GM12878 (cell line): Measurements from ENCODE around the gene ALDH3B2. TPM values are rescaled to one million over a fixed set of nuclear protein-coding genes. Genes with fewer than 3 reads are reported as not detected.
A peak's percentile ranks its signal among the peaks of the same experiment; 100 is the strongest.

Experiments
- ATAC-seq: fragments of 200-7000 bp; cut with Tn5 transposase; 3 replicates; pipeline ENCODE4 v1.9.1; 2020; ENCODE audit warnings: mild to moderate bottlenecking, moderate library complexity
- BruUV-seq: library from RNA; stranded (reverse); fragments of 400-500 nt; replicated peaks from 2 replicates; lab custom pipeline; 2021; lab: Mats Ljungman, UMichigan
- CTCF ChIA-PET: fragments of 300-600 bp; sonication (Branson Sonifier 250); formaldehyde crosslinking; extraction: SDS; loops from one replicate; lab custom pipeline; 2021; ENCODE audit warnings: inconsistent platforms; lab: Yijun Ruan, JAX
- POLR2A ChIA-PET: fragments of 350-600 bp; formaldehyde crosslinking; extraction: SDS; loops from one replicate; lab custom pipeline; 2021; ENCODE audit warnings: inconsistent platforms; lab: Charles Lee
- RAD21 ChIA-PET: fragments of 300-600 bp; sonication (Branson Sonifier 250); formaldehyde crosslinking; loops from one replicate; lab custom pipeline; 2023; ENCODE audit warnings: antibody characterized with exemption; ENCODE audit not compliant: unreplicated experiment; lab: Charles Lee
- SMC1A ChIA-PET: fragments of 300-600 bp; sonication (Branson Sonifier 250); formaldehyde crosslinking; loops from one replicate; lab custom pipeline; 2023; ENCODE audit not compliant: unreplicated experiment, uncharacterized antibody; lab: Charles Lee
- DNase-seq: peaks from one replicate; pipeline ENCODE4 v3.0.0-alpha.2; 2011; ENCODE audit warnings: low read depth, low spot score
- FAIRE-seq: peaks from 3 replicates; lab custom pipeline; 2011; peaks lifted over from hg19 to GRCh38; lab: Jason Lieb, UNC
- H2AFZ ChIP-seq: 2 replicates; pipeline ENCODE4 v1.6.0; 2011; ENCODE audit warnings: low read depth, low read length, control low read depth; ENCODE audit not compliant: control insufficient read depth
- H3K27ac ChIP-seq: 2 replicates; pipeline ENCODE4 v1.5.1; 2011; ENCODE audit warnings: control low read depth; ENCODE audit not compliant: control insufficient read depth, insufficient read depth
- H3K27me3 ChIP-seq, 2 experiments: replicated peaks in 1 of 2; 2 replicates each; pipeline versions ENCODE4 v1.6.0 to v1.6.1; 2011; ENCODE audit warnings: low read length in 1 of 2; ENCODE audit not compliant: control insufficient read depth in 2 of 2, insufficient read depth in 2 of 2
- H3K36me3 ChIP-seq, 2 experiments: 2 replicates each; pipeline ENCODE4 v1.5.1; 2011; ENCODE audit warnings: low read length in 1 of 2; ENCODE audit not compliant: control insufficient read depth in 2 of 2, insufficient read depth in 2 of 2
- H3K4me1 ChIP-seq: 2 replicates; pipeline ENCODE4 v1.6.1; 2011; ENCODE audit warnings: mild to moderate bottlenecking, low read length, moderate library complexity, mixed read lengths; ENCODE audit not compliant: control insufficient read depth, insufficient read depth
- H3K4me2 ChIP-seq: 2 replicates; pipeline ENCODE4 v1.6.0; 2011; ENCODE audit warnings: control low read depth; ENCODE audit not compliant: control insufficient read depth, insufficient read depth
- H3K4me3 ChIP-seq: fragments of 200-600 bp; sonication (generic); 2 replicates; pipeline ENCODE4 v1.5.1; 2016
- H3K79me2 ChIP-seq: 2 replicates; pipeline ENCODE4 v1.6.0; 2011; ENCODE audit warnings: low read length; ENCODE audit not compliant: control insufficient read depth, insufficient read depth
- H3K9ac ChIP-seq: 2 replicates; pipeline ENCODE4 v1.8.0; 2011; ENCODE audit warnings: low read length, control low read depth, mixed read lengths; ENCODE audit not compliant: control insufficient read depth, insufficient read depth
- H3K9me3 ChIP-seq: replicated peaks from 3 replicates; pipeline ENCODE4 v1.5.1; 2011; ENCODE audit warnings: mild to moderate bottlenecking, low read length; ENCODE audit not compliant: control insufficient read depth, insufficient read depth
- H4K20me1 ChIP-seq: 2 replicates; pipeline ENCODE4 v1.6.0; 2011; ENCODE audit not compliant: control insufficient read depth, insufficient read depth
- BHLHE40 ChIP-seq, 2 experiments: fragments of 450-650 bp in 1 of 2; IDR thresholded peaks; 2 replicates each; pipeline ENCODE4 v1.6.1; 2011 to 2017; ENCODE audit warnings: low read depth in 2 of 2, borderline replicate concordance in 1 of 2, improper control_type of control experiment in 1 of 2, low read length in 1 of 2, mild to moderate bottlenecking in 1 of 2
- EP300 ChIP-seq, 2 experiments: fragments of 150-350 bp in 1 of 2; IDR thresholded peaks; 2 replicates each; pipeline ENCODE4 v1.6.1; 2011 to 2012; ENCODE audit warnings: low read depth in 2 of 2, low read length in 2 of 2, borderline replicate concordance in 1 of 2, improper control_type of control experiment in 1 of 2, inconsistent platforms in 1 of 2; ENCODE audit not compliant: control insufficient read depth in 1 of 2
- HCFC1 ChIP-seq: fragments of 150-350 bp; IDR thresholded peaks from 2 replicates; pipeline ENCODE4 v1.6.1; 2014; ENCODE audit warnings: low read length
- IKZF1 ChIP-seq: fragments of 450-650 bp; conservative IDR thresholded peaks from 2 replicates; pipeline ENCODE4 v1.6.1; 2017; ENCODE audit warnings: antibody characterized with exemption, mild to moderate bottlenecking
- NFYA ChIP-seq: IDR thresholded peaks from 2 replicates; pipeline ENCODE4 v1.6.1; 2011; ENCODE audit warnings: low read depth, mild to moderate bottlenecking, low read length, improper control_type of control experiment, borderline replicate concordance
- NR2F1 ChIP-seq: fragments of 450-650 bp; conservative IDR thresholded peaks from 2 replicates; pipeline ENCODE4 v1.6.1; 2017; ENCODE audit warnings: mild to moderate bottlenecking
- PAX8 ChIP-seq: fragments of 450-650 bp; IDR thresholded peaks from 2 replicates; pipeline ENCODE4 v1.6.1; 2017; ENCODE audit warnings: mild to moderate bottlenecking, moderate library complexity
- POLR2A ChIP-seq: IDR thresholded peaks from 2 replicates; pipeline ENCODE4 v1.6.1; 2011; ENCODE audit warnings: low read depth, mild to moderate bottlenecking, low read length
- SMC3 ChIP-seq: IDR thresholded peaks from 2 replicates; pipeline ENCODE4 v1.6.1; 2011; ENCODE audit warnings: low read length, improper control_type of control experiment, borderline replicate concordance
- SREBF2 ChIP-seq: IDR thresholded peaks from 2 replicates; pipeline ENCODE4 v1.6.1; 2012; ENCODE audit warnings: mild to moderate bottlenecking, low read length
- YY1 ChIP-seq: IDR thresholded peaks from 2 replicates; pipeline ENCODE4 v1.6.1; 2011; ENCODE audit warnings: low read depth, mild to moderate bottlenecking, low read length
- ZNF207 ChIP-seq: fragments of 450-650 bp; IDR thresholded peaks from 2 replicates; pipeline ENCODE4 v1.6.1; 2014; ENCODE audit warnings: antibody characterized with exemption, mild to moderate bottlenecking, borderline replicate concordance
- ZNF217 ChIP-seq: fragments of 450-650 bp; IDR thresholded peaks from 2 replicates; pipeline ENCODE4 v1.6.1; 2017; ENCODE audit warnings: antibody characterized with exemption, mild to moderate bottlenecking
- WGBS: methylation state at CpG from one replicate; pipeline ENCODE4 v1.1.6; 2016; ENCODE audit warnings: low lambda C conversion rate; ENCODE audit not compliant: insufficient replicate concordance, insufficient coverage; ENCODE audit errors: missing lambda C conversion rate; 5-methylcytosine and 5-hydroxymethylcytosine counted together
- in situ Hi-C: fragments of 300-500 bp; cut with MboI; formaldehyde crosslinking; loops from 9 replicates; pipeline ENCODE4 v1.14.3; 2018; ENCODE audit warnings: mixed read lengths
- intact Hi-C: fragments of 100-400 bp; cut with micrococcal nuclease; formaldehyde crosslinking; loops from one replicate; pipeline ENCODE4 v1.14.2; 2022; ENCODE audit not compliant: unreplicated experiment
- polyA plus RNA-seq, 11 experiments: library from polyadenylated mRNA; depleted of rRNA in 4 of 11; unstranded in 6 of 11; stranded (reverse) in 5 of 11; fragments of >200 nt; fragmentation: Nextera tagmentation in 4 of 11; fragmentation: Illumina TruSeq in 1 of 11; extraction: Ambion mirVana in 4 of 11; extraction: Trizol in 1 of 11; gene quantifications; 1 replicate in 1 of 11; 2 replicates in 10 of 11; pipeline versions ENCODE4 v1.2.1 to v1.2.3, GENCODE V29; 2011 to 2016; ENCODE audit warnings: inconsistent platforms in 2 of 11, missing spikeins in 2 of 11, low read depth in 1 of 11
- total RNA-seq, 4 experiments: library from RNA; depleted of rRNA in 3 of 4; stranded (reverse); fragments of >200 nt in 3 of 4; fragmentation: Illumina TruSeq in 1 of 4; extraction: Trizol in 1 of 4; gene quantifications; 2 replicates each; pipeline versions ENCODE4 v1.2.1 to v1.2.3, GENCODE V29; 2013 to 2021
- TF ChIP-seq, protein P1 (sequence below): IDR thresholded peaks from 2 replicates; pipeline ENCODE4 v1.6.1; 2012; ENCODE audit warnings: low read depth, low read length, improper control_type of control experiment
- TF ChIP-seq, protein P2 (sequence below), 3 experiments: IDR thresholded peaks in 2 of 3; conservative IDR thresholded peaks in 1 of 3; 2 replicates each; pipeline ENCODE4 v1.5.1; 2011; ENCODE audit warnings: low read depth in 3 of 3, low read length in 3 of 3, mild to moderate bottlenecking in 3 of 3, control low read depth in 2 of 3, moderate library complexity in 2 of 3, inconsistent platforms in 1 of 3, mixed read lengths in 1 of 3; ENCODE audit not compliant: control insufficient read depth in 2 of 3, insufficient read depth in 1 of 3; ENCODE audit errors: extremely low read depth in 1 of 3
- TF ChIP-seq, protein P3 (sequence below): fragments of 450-650 bp; IDR thresholded peaks from 2 replicates; pipeline ENCODE4 v1.6.1; 2017; ENCODE audit warnings: antibody characterized with exemption, mild to moderate bottlenecking, moderate library complexity

ALDH3B2 gene
- total and polyA plus RNA-seq, 10 of the 15 experiments (the other 5 are each of a cell fraction or from before 2014, with no cell fraction given): 0.09 to 0.17 TPM; not detected in 8

DNA sequence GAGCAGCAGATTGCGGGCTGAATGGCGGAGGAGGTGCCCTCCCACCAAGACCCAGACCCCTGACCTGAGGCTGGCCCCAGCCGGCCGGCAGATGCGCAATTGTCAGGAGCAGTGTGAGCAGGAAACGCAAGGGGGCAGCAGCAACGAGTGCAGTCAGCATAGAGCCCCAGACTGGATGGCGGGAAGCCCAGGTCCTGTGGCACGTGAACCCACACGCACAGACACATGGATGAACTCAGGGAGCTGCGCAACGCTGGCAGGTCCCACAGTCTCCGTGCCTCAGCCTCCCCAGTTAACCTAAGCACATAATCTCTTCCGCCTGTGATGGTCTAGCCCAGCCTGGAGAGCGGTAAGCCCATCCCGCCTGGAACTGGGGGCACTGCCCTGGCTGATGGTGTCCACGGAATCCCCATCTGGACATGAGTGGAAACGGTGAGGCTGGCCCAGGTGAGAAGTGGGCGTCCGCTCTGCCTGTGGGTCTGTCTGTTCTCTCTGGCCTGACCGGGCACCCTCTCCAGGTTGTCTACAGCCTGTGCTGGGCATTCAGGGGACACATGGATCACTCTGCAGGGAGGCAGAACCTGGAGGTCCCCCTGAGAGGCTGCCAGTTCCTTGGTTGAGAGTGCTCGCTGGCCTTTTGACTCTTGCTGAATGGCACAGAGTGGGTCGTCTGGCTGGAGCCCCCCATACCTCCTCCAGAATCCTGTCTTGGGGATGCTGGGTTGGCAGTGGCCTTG, 34.2 kb downstream of the ALDH3B2 start:
- in situ Hi-C loops: no loop called here
- TF ChIP-seq ZNF217 (no peak), SMC3 (peak; percentile 74), BHLHE40 (IDR thresholded peaks at IDR 0.05; ENCODE audit: borderline replicate concordance in 1 of 2, low read depth in 2 of 2, low read length in 1 of 2) (peak; percentile 93 to 96), EP300 (IDR thresholded peaks at IDR 0.05; ENCODE audit: borderline replicate concordance in 1 of 2, control insufficient read depth in 1 of 2, low read depth in 2 of 2, low read length in 2 of 2) (no peak), IKZF1 (0 out of 2 replicates have a peak, but pooled peaks have one; percentile 14), HCFC1 (no peak), PAX8 (no peak), NR2F1 (0 out of 2 replicates have a peak, but pooled peaks have one; percentile 34), NFYA (no peak), ZNF207 (no peak), YY1 (peak; percentile 59), POLR2A (no peak), SREBF2 (no peak)
- TF ChIP-seq, protein P1, sequence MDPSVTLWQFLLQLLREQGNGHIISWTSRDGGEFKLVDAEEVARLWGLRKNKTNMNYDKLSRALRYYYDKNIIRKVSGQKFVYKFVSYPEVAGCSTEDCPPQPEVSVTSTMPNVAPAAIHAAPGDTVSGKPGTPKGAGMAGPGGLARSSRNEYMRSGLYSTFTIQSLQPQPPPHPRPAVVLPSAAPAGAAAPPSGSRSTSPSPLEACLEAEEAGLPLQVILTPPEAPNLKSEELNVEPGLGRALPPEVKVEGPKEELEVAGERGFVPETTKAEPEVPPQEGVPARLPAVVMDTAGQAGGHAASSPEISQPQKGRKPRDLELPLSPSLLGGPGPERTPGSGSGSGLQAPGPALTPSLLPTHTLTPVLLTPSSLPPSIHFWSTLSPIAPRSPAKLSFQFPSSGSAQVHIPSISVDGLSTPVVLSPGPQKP: no peak
- TF ChIP-seq, protein P2, sequence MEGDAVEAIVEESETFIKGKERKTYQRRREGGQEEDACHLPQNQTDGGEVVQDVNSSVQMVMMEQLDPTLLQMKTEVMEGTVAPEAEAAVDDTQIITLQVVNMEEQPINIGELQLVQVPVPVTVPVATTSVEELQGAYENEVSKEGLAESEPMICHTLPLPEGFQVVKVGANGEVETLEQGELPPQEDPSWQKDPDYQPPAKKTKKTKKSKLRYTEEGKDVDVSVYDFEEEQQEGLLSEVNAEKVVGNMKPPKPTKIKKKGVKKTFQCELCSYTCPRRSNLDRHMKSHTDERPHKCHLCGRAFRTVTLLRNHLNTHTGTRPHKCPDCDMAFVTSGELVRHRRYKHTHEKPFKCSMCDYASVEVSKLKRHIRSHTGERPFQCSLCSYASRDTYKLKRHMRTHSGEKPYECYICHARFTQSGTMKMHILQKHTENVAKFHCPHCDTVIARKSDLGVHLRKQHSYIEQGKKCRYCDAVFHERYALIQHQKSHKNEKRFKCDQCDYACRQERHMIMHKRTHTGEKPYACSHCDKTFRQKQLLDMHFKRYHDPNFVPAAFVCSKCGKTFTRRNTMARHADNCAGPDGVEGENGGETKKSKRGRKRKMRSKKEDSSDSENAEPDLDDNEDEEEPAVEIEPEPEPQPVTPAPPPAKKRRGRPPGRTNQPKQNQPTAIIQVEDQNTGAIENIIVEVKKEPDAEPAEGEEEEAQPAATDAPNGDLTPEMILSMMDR (IDR thresholded peaks at IDR 0.05 in 2 of 3, conservative IDR thresholded peaks at IDR 0.05 in 1 of 3; ENCODE audit: control insufficient read depth in 2 of 3, extremely low read depth in 1 of 3, insufficient read depth in 1 of 3, low read depth in 3 of 3, low read length in 3 of 3): peak; percentile 65 to 83 (median 75)
- TF ChIP-seq, protein P3, sequence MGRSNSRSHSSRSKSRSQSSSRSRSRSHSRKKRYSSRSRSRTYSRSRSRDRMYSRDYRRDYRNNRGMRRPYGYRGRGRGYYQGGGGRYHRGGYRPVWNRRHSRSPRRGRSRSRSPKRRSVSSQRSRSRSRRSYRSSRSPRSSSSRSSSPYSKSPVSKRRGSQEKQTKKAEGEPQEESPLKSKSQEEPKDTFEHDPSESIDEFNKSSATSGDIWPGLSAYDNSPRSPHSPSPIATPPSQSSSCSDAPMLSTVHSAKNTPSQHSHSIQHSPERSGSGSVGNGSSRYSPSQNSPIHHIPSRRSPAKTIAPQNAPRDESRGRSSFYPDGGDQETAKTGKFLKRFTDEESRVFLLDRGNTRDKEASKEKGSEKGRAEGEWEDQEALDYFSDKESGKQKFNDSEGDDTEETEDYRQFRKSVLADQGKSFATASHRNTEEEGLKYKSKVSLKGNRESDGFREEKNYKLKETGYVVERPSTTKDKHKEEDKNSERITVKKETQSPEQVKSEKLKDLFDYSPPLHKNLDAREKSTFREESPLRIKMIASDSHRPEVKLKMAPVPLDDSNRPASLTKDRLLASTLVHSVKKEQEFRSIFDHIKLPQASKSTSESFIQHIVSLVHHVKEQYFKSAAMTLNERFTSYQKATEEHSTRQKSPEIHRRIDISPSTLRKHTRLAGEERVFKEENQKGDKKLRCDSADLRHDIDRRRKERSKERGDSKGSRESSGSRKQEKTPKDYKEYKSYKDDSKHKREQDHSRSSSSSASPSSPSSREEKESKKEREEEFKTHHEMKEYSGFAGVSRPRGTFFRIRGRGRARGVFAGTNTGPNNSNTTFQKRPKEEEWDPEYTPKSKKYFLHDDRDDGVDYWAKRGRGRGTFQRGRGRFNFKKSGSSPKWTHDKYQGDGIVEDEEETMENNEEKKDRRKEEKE: no peak

More for the DNA sequence above, 34.2 kb downstream of the ALDH3B2 start:
- ChIA-PET SMC1A (interaction anchor here (0.9 to 1.1 kb wide), 2 partner anchors 19 to 22 kb away, joined by 3 to 9 read pairs; no protein-coding TSS in a partner anchor), RAD21 (no interaction called here), POLR2A (no interaction called here), CTCF (interaction anchor here (0.7 to 4.6 kb wide), 6 partner anchors 8 to 288 kb away, joined by 3 to 26 read pairs (median 4); no protein-coding TSS in a partner anchor)
- intact Hi-C loops: loop anchor here (1.0 kb wide), 1 partner anchor 19 kb away; no protein-coding TSS in a partner anchor
- Histone ChIP-seq H3K36me3 (no peaks in the 10 kb centered on the region), H3K79me2 (no peaks in the 10 kb centered on the region), H3K4me2 (no peak overlapping the region), H2AFZ (no peak overlapping the region; the same call in 1 of the 2 replicates), H3K9me3 (peaks cover 3% of the 10 kb centered on the region; the same call in 2 of the 3 replicates), H3K4me1 (peaks cover 13% of the 10 kb centered on the region), H4K20me1 (no peaks in the 10 kb centered on the region), H3K27me3 (no peaks in the 10 kb centered on the region; a peak in 1 of 4 replicates), H3K9ac (no peak overlapping the region), H3K4me3 (no peak overlapping the region), H3K27ac (no peak overlapping the region)
- DNase-seq (no peak), ATAC-seq (peak; percentile 93), FAIRE-seq (peak; percentile 73)
- no TSS peak for BruUV-seq
- 33% methylated on average over 23 of the region's 23 CpGs for WGBS
